IMR-90 (cell line): ENCODE data around the gene CTAGE1. TPM values are rescaled to one million over a fixed set of nuclear protein-coding genes. Genes with fewer than 3 reads are reported as not detected.
A peak's percentile ranks its signal among the peaks of the same experiment; 100 is the strongest.

ENCODE experiments used
- ATAC-seq: fragments of 200-7000 bp; cut with Tn5 transposase; 2 replicates; pipeline ENCODE4 v1.9.1; 2020; ENCODE audit warnings: low read depth, mild to moderate bottlenecking, moderate library complexity
- BruUV-seq: library from RNA; stranded (reverse); fragments of 400-500 nt; replicated peaks from 2 replicates; lab custom pipeline; 2021; lab: Mats Ljungman, UMichigan
- CTCF ChIA-PET: fragments of 300-600 bp; formaldehyde crosslinking; extraction: SDS; loops from one replicate; lab custom pipeline; 2021; ENCODE audit warnings: antibody characterized with exemption; lab: Yijun Ruan, JAX
- POLR2A ChIA-PET: fragments of 300-600 bp; sonication (Branson Sonifier 250); formaldehyde crosslinking; loops from one replicate; lab custom pipeline; 2022; ENCODE audit warnings: antibody characterized with exemption; ENCODE audit not compliant: unreplicated experiment; lab: Charles Lee
- DNase-seq: peaks from one replicate; pipeline ENCODE4 v3.0.0; 2013
- H2AFZ ChIP-seq: replicated peaks from 2 replicates; pipeline ENCODE3; 2013; ENCODE audit warnings: low read length, mild to moderate bottlenecking; ENCODE audit not compliant: poor library complexity
- H2AK5ac ChIP-seq: 2 replicates; pipeline ENCODE4 v1.6.1; 2013; ENCODE audit warnings: low read depth, low read length, inconsistent platforms
- H2AK9ac ChIP-seq: replicated peaks from 2 replicates; pipeline ENCODE3; 2013; ENCODE audit warnings: mild to moderate bottlenecking, low read depth, low read length, moderate library complexity; ENCODE audit not compliant: poor library complexity
- H2BK120ac ChIP-seq: 2 replicates; pipeline ENCODE4 v1.6.1; 2013; ENCODE audit warnings: low read depth, low read length, inconsistent platforms
- H2BK15ac ChIP-seq: 3 replicates; pipeline ENCODE4 v1.6.1; 2013; ENCODE audit warnings: low read depth, low read length, inconsistent platforms
- H2BK20ac ChIP-seq: 2 replicates; pipeline ENCODE4 v1.6.1; 2013; ENCODE audit warnings: low read depth, mild to moderate bottlenecking, inconsistent platforms, low read length, moderate library complexity
- H2BK5ac ChIP-seq: 2 replicates; pipeline ENCODE4 v1.6.1; 2013; ENCODE audit warnings: mild to moderate bottlenecking, low read depth, low read length, inconsistent platforms; ENCODE audit not compliant: poor library complexity, severe bottlenecking
- H3K14ac ChIP-seq: replicated peaks from 2 replicates; pipeline ENCODE4 v1.6.1; 2013; ENCODE audit warnings: low read depth, low read length, inconsistent platforms
- H3K18ac ChIP-seq: 2 replicates; pipeline ENCODE4 v1.6.1; 2013; ENCODE audit warnings: low read depth, low read length, control low read depth
- H3K23ac ChIP-seq: 2 replicates; pipeline ENCODE4 v1.6.1; 2013; ENCODE audit warnings: low read depth, low read length, inconsistent platforms
- H3K27ac ChIP-seq: 2 replicates; pipeline ENCODE4 v1.5.1; 2013; ENCODE audit warnings: mild to moderate bottlenecking, control low read depth, low read length; ENCODE audit not compliant: insufficient read depth
- H3K27me3 ChIP-seq: 2 replicates; pipeline ENCODE4 v1.6.1; 2013; ENCODE audit warnings: low read length; ENCODE audit not compliant: control insufficient read depth, insufficient read depth
- H3K36me3 ChIP-seq: 2 replicates; pipeline ENCODE4 v1.6.1; 2013; ENCODE audit warnings: low read length, mixed read lengths; ENCODE audit not compliant: control insufficient read depth, insufficient read depth
- H3K4ac ChIP-seq: 2 replicates; pipeline ENCODE4 v1.6.1; 2013; ENCODE audit warnings: low read depth, low read length, inconsistent platforms
- H3K4me1 ChIP-seq: 2 replicates; pipeline ENCODE4 v1.6.1; 2013; ENCODE audit warnings: low read length, mixed read lengths; ENCODE audit not compliant: control insufficient read depth, insufficient read depth
- H3K4me2 ChIP-seq: 2 replicates; pipeline ENCODE4 v1.6.1; 2013; ENCODE audit warnings: low read depth, mild to moderate bottlenecking, control low read depth, low read length, moderate library complexity
- H3K4me3 ChIP-seq: 2 replicates; pipeline ENCODE4 v1.5.1; 2013; ENCODE audit warnings: low read depth, mild to moderate bottlenecking, control low read depth, low read length, moderate library complexity; ENCODE audit not compliant: insufficient read depth
- H3K56ac ChIP-seq: 2 replicates; pipeline ENCODE4 v1.6.1; 2013; ENCODE audit warnings: low read length, inconsistent platforms; ENCODE audit not compliant: insufficient read depth; ENCODE audit errors: extremely low read depth
- H3K79me1 ChIP-seq, 2 experiments: 2 replicates each; pipeline ENCODE4 v1.6.1; 2013; ENCODE audit warnings: low read length in 2 of 2, inconsistent platforms in 1 of 2, low read depth in 1 of 2
- H3K9ac ChIP-seq: 2 replicates; pipeline ENCODE4 v1.6.1; 2013; ENCODE audit warnings: low read depth, low read length, control low read depth
- H3K9me1 ChIP-seq: 2 replicates; pipeline ENCODE4 v1.6.1; 2013; ENCODE audit warnings: low read length, inconsistent platforms; ENCODE audit not compliant: insufficient read depth
- H3K9me3 ChIP-seq: 2 replicates; pipeline ENCODE4 v1.6.1; 2013; ENCODE audit warnings: low read length; ENCODE audit not compliant: control insufficient read depth, insufficient read depth
- H4K20me1 ChIP-seq: 2 replicates; pipeline ENCODE4 v1.6.1; 2013; ENCODE audit warnings: low read length, inconsistent platforms; ENCODE audit not compliant: insufficient read depth
- H4K5ac ChIP-seq: 2 replicates; pipeline ENCODE4 v1.6.1; 2013; ENCODE audit warnings: mild to moderate bottlenecking, low read depth, low read length, control low read depth
- H4K8ac ChIP-seq, 2 experiments: 2 replicates each; pipeline ENCODE4 v1.6.1; 2013; ENCODE audit warnings: low read depth in 2 of 2, low read length in 2 of 2, control low read depth in 1 of 2, inconsistent platforms in 1 of 2
- H4K91ac ChIP-seq: 2 replicates; pipeline ENCODE4 v1.6.1; 2013; ENCODE audit warnings: low read depth, low read length, inconsistent platforms; ENCODE audit not compliant: insufficient read depth
- BHLHE40 ChIP-seq: fragments of 150-350 bp; IDR thresholded peaks from 2 replicates; pipeline ENCODE4 v1.6.1; 2016; ENCODE audit warnings: mild to moderate bottlenecking, low read depth, low read length
- CEBPB ChIP-seq: IDR thresholded peaks from 2 replicates; pipeline ENCODE4 v1.6.1; 2012; ENCODE audit warnings: low read depth, low read length, improper control_type of control experiment
- CHD1 ChIP-seq: IDR thresholded peaks from 2 replicates; pipeline ENCODE4 v1.6.1; 2012; ENCODE audit warnings: low read depth, low read length, improper control_type of control experiment
- FOS ChIP-seq: fragments of 150-350 bp; IDR thresholded peaks from 2 replicates; pipeline ENCODE4 v1.6.1; 2016; ENCODE audit warnings: low read depth, low read length
- MAFK ChIP-seq: IDR thresholded peaks from 2 replicates; pipeline ENCODE4 v1.6.1; 2012; ENCODE audit warnings: low read depth, low read length, improper control_type of control experiment
- MAZ ChIP-seq: IDR thresholded peaks from 2 replicates; pipeline ENCODE4 v1.6.1; 2012; ENCODE audit warnings: low read depth, mild to moderate bottlenecking, low read length, improper control_type of control experiment, moderate library complexity, borderline replicate concordance
- MXI1 ChIP-seq: IDR thresholded peaks from 2 replicates; pipeline ENCODE4 v1.6.1; 2012; ENCODE audit warnings: low read depth, mild to moderate bottlenecking, low read length, moderate library complexity, borderline replicate concordance
- NFE2L2 ChIP-seq: fragments of 150-350 bp; IDR thresholded peaks from 2 replicates; pipeline ENCODE4 v1.6.1; 2016; ENCODE audit warnings: low read depth, mild to moderate bottlenecking, low read length
- POLR2A ChIP-seq: IDR thresholded peaks from 2 replicates; pipeline ENCODE4 v1.6.1; 2012; ENCODE audit warnings: mild to moderate bottlenecking, low read depth, low read length
- RAD21 ChIP-seq: IDR thresholded peaks from 2 replicates; pipeline ENCODE4 v1.6.1; 2012; ENCODE audit warnings: low read length, improper control_type of control experiment
- RCOR1 ChIP-seq: IDR thresholded peaks from 2 replicates; pipeline ENCODE4 v1.6.1; 2012; ENCODE audit warnings: mild to moderate bottlenecking, low read length, improper control_type of control experiment; ENCODE audit not compliant: insufficient replicate concordance
- RFX5 ChIP-seq: IDR thresholded peaks from 2 replicates; pipeline ENCODE4 v1.8.0; 2012; ENCODE audit warnings: low read depth, mild to moderate bottlenecking, low read length, moderate library complexity
- SMC3 ChIP-seq: fragments of 150-350 bp; IDR thresholded peaks from 2 replicates; pipeline ENCODE4 v1.6.1; 2016; ENCODE audit warnings: low read depth, mild to moderate bottlenecking, antibody characterized with exemption, low read length, moderate library complexity
- WGBS, 2 experiments: methylation state at CpG; one replicate each; pipeline versions ENCODE4 v1.1.5 to v1.1.7; 2013; ENCODE audit warnings: missing lambda C conversion rate in 2 of 2; ENCODE audit not compliant: insufficient read length in 1 of 2; ENCODE audit errors: extremely low coverage in 2 of 2; 5-methylcytosine and 5-hydroxymethylcytosine counted together
- dilution Hi-C: fragments of 300-500 bp; cut with HindIII; formaldehyde crosslinking; loops from one replicate; pipeline ENCODE4 v1.14.3; 2018; ENCODE audit warnings: low sequenced_read_pairs; ENCODE audit not compliant: unreplicated experiment
- in situ Hi-C: fragments of 300-500 bp; cut with MboI; formaldehyde crosslinking; loops from 3 replicates; pipeline ENCODE4 v1.14.3; 2019; ENCODE audit warnings: low sequenced_read_pairs, inconsistent platforms, mixed read lengths
- intact Hi-C: fragments of 100-400 bp; cut with micrococcal nuclease; formaldehyde crosslinking; loops from 2 replicates; pipeline ENCODE4 v1.10.0; 2022
- polyA plus RNA-seq, 3 experiments: library from polyadenylated mRNA; depleted of rRNA; stranded (reverse); fragments of >200 nt; gene quantifications; 2 replicates each; pipeline ENCODE4 v1.2.3, GENCODE V29; 2012; ENCODE audit warnings: low replicate concordance in 1 of 3
- total RNA-seq: library from RNA; depleted of rRNA; stranded (reverse); fragments of >200 nt; gene quantifications from 2 replicates; pipeline ENCODE4 v1.2.3, GENCODE V29; 2012
- TF ChIP-seq, protein P1 (sequence below): conservative IDR thresholded peaks from 2 replicates; pipeline ENCODE4 v1.5.1; 2012; ENCODE audit warnings: mild to moderate bottlenecking, low read depth, low read length, improper control_type of control experiment
- TF ChIP-seq, protein P2 (sequence below): fragments of 150-350 bp; IDR thresholded peaks from 2 replicates; pipeline ENCODE4 v1.6.1; 2016; ENCODE audit warnings: low read depth, mild to moderate bottlenecking, low read length, moderate library complexity, borderline replicate concordance
- TF ChIP-seq, protein P3 (sequence below): fragments of 150-350 bp; IDR thresholded peaks from 2 replicates; pipeline ENCODE4 v1.6.1; 2017; ENCODE audit warnings: mild to moderate bottlenecking, antibody characterized with exemption, low read length, low read depth

Gene CTAGE1
- total and polyA plus RNA-seq, 2 of the 4 experiments (the other 2 are of a cell fraction): 0.09 TPM; not detected in 1

- H2AK9ac ChIP-seq: no peak overlapping the region
- no peak overlapping the region for H2BK5ac ChIP-seq
- H3K56ac ChIP-seq: no peak overlapping the region; the same call in 1 of the 2 replicates
- H4K91ac ChIP-seq: no peak overlapping the region
- in situ Hi-C loops: no loop called here
- BruUV-seq: no TSS peak
- ChIA-PET CTCF (interaction anchor here (1.2 kb wide), 1 partner anchor 47 kb away, joined by 3 read pairs; no protein-coding TSS in a partner anchor), POLR2A (no interaction called here)
- 67% methylated on average over 3 of the region's 7 CpGs; no CpG with 5 or more reads in 1 of the 2 experiments for WGBS, 2 experiments
- DNase-seq: no peak
- no peak overlapping the region for H3K23ac ChIP-seq
- peak overlapping the region; percentile 1 for H2AFZ ChIP-seq
- H3K14ac ChIP-seq: no peak overlapping the region
- no peak overlapping the region for H3K4ac ChIP-seq
- no peak overlapping the region for H3K18ac ChIP-seq
- H3K36me3 ChIP-seq: no peaks in the 10 kb centered on the region
- H3K4me3 ChIP-seq: no peak overlapping the region
- peaks cover 8% of the 10 kb centered on the region for H3K9me1 ChIP-seq
- no peak overlapping the region for H4K5ac ChIP-seq
- intact Hi-C loops: no loop called here
- H3K9ac ChIP-seq: no peak overlapping the region
- H3K4me2 ChIP-seq: no peak overlapping the region
- H3K4me1 ChIP-seq: peaks cover 5% of the 10 kb centered on the region
- no peak overlapping the region for H2AK5ac ChIP-seq
- H2BK20ac ChIP-seq: no peak overlapping the region
- dilution Hi-C loops: no loop called here
- peaks cover 5% of the 10 kb centered on the region for H3K27me3 ChIP-seq
- no peaks in the 10 kb centered on the region; the same call in 1 of the 2 replicates for H3K9me3 ChIP-seq
- no peak overlapping the region for H2BK120ac ChIP-seq
- no peak for ATAC-seq
- H2BK15ac ChIP-seq: no peak overlapping the region
- no peak overlapping the region for H3K27ac ChIP-seq
- no peak for TF ChIP-seq NFE2L2
- TF ChIP-seq, protein P1, sequence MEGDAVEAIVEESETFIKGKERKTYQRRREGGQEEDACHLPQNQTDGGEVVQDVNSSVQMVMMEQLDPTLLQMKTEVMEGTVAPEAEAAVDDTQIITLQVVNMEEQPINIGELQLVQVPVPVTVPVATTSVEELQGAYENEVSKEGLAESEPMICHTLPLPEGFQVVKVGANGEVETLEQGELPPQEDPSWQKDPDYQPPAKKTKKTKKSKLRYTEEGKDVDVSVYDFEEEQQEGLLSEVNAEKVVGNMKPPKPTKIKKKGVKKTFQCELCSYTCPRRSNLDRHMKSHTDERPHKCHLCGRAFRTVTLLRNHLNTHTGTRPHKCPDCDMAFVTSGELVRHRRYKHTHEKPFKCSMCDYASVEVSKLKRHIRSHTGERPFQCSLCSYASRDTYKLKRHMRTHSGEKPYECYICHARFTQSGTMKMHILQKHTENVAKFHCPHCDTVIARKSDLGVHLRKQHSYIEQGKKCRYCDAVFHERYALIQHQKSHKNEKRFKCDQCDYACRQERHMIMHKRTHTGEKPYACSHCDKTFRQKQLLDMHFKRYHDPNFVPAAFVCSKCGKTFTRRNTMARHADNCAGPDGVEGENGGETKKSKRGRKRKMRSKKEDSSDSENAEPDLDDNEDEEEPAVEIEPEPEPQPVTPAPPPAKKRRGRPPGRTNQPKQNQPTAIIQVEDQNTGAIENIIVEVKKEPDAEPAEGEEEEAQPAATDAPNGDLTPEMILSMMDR: no peak
- TF ChIP-seq POLR2A: no peak
- TF ChIP-seq, protein P2, sequence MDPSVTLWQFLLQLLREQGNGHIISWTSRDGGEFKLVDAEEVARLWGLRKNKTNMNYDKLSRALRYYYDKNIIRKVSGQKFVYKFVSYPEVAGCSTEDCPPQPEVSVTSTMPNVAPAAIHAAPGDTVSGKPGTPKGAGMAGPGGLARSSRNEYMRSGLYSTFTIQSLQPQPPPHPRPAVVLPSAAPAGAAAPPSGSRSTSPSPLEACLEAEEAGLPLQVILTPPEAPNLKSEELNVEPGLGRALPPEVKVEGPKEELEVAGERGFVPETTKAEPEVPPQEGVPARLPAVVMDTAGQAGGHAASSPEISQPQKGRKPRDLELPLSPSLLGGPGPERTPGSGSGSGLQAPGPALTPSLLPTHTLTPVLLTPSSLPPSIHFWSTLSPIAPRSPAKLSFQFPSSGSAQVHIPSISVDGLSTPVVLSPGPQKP: no peak
- no peak for TF ChIP-seq MAFK
- no peak for TF ChIP-seq RFX5
- no peak for TF ChIP-seq FOS
- TF ChIP-seq BHLHE40: no peak
- no peak for TF ChIP-seq RCOR1
- no peak for TF ChIP-seq MAZ
- no peak for TF ChIP-seq CHD1
- no peak for TF ChIP-seq MXI1
- TF ChIP-seq CEBPB: no peak
- no peak for TF ChIP-seq RAD21
- TF ChIP-seq SMC3: no peak
- TF ChIP-seq, protein P3, sequence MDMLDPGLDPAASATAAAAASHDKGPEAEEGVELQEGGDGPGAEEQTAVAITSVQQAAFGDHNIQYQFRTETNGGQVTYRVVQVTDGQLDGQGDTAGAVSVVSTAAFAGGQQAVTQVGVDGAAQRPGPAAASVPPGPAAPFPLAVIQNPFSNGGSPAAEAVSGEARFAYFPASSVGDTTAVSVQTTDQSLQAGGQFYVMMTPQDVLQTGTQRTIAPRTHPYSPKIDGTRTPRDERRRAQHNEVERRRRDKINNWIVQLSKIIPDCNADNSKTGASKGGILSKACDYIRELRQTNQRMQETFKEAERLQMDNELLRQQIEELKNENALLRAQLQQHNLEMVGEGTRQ: no peak
- H4K8ac ChIP-seq: no peak overlapping the region
- H3K79me1 ChIP-seq: no peaks in the 10 kb centered on the region
- no peaks in the 10 kb centered on the region for H4K20me1 ChIP-seq
Measured at GRCh38 chr18:22451796-22452195, 34.1 kb upstream of the CTAGE1 start.
